Left ventricle myocardium inferior (tissue), 1 donor: ENCODE data around the gene FLII. TPM values are rescaled to one million over a fixed set of nuclear protein-coding genes. Genes with fewer than 3 reads are reported as not detected.

ENCODE experiments used
- DNase-seq: peaks from one replicate; pipeline ENCODE4 v3.0.0-alpha.2; 2020
- H3K27ac ChIP-seq: fragments of 200-600 bp; replicated peaks from 2 replicates; pipeline ENCODE4 v1.8.0; 2021
- H3K27me3 ChIP-seq: fragments of 200-600 bp; 2 replicates; pipeline ENCODE4 v1.8.0; 2021; ENCODE audit warnings: low read depth
- H3K36me3 ChIP-seq: fragments of 200-600 bp; 2 replicates; pipeline ENCODE4 v1.8.0; 2021
- H3K4me1 ChIP-seq: fragments of 200-600 bp; 2 replicates; pipeline ENCODE4 v1.8.0; 2021
- H3K4me3 ChIP-seq: fragments of 200-600 bp; 2 replicates; pipeline ENCODE4 v1.8.0; 2021; ENCODE audit warnings: mild to moderate bottlenecking, moderate library complexity
- H3K9me3 ChIP-seq: fragments of 200-600 bp; replicated peaks from 2 replicates; pipeline ENCODE4 v1.8.0; 2021
- CTCF ChIP-seq: fragments of 200-600 bp; IDR thresholded peaks from 2 replicates; pipeline ENCODE4 v1.8.0; 2021; ENCODE audit warnings: antibody characterized with exemption, mild to moderate bottlenecking, borderline replicate concordance
- intact Hi-C: fragments of 100-400 bp; cut with micrococcal nuclease; formaldehyde crosslinking; loops from one replicate; pipeline ENCODE4 v1.11.0; 2022
- total RNA-seq: library from RNA; stranded (reverse); fragmentation: NEBNext Ultra II Directional; extraction: Animal tissue kit (Norgen Biotek cat#: 25700); gene quantifications from one replicate; pipeline ENCODE4 v1.2.1, GENCODE V29; 2021
- donor health status: DM: no; HTN: yes; CAD: no; lungs with severe emphysema.

The FLII gene
- total RNA-seq, 1 donor from 2014 or later = 257 TPM

DNA sequence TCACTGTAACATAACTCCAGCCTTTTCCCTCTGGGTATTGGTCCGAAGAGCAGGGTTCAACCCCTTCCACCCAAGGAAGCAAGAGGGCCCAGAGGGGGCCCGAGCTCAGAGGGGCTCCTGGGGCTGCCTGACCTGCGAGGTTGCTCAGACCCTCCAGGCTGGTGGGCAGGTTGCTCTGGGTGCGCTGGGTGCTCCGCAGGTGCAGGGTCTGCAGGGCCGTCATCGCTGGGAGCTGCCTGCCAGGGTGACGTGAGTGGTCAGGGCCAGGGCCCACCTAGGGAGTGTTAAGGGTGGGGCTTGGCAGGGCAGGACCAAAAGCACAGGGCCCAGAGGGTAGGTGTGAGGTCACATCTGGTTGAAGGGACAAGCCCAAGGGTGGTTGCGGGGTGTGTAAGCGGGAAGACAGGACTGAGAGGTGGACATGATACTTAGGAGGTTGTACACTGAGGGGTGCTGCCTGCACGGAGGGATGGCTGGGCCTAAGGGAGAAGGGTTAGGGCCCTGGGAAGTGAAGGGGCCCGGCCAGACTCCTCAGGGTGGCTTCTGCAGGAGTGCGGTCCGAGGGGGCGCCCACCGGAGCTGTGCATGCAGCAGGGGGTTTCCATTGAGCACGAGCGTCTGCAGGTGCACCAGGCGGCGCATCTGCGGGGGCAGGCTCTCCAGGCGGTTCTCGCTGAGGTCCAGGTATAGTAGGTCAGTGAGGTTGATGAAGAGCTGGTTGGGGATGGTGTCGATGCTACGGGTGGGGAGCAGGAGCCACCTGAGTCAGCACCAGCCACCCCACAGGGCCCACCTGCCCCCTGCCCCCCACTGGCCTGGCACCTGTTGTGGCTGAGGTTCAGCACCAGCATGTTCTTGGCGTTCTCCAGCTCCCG, 4.4 kb downstream of the FLII start:
- H3K4me3 ChIP-seq = no peak overlapping the region
- no peak for DNase-seq
- H3K9me3 ChIP-seq = no peaks in the 10 kb centered on the region
- intact Hi-C loops = no loop called here
- no peak for TF ChIP-seq CTCF
- H3K27me3 ChIP-seq = no peaks in the 10 kb centered on the region
- peaks cover 72% of the 10 kb centered on the region for H3K36me3 ChIP-seq
- no peak overlapping the region for H3K27ac ChIP-seq
- H3K4me1 ChIP-seq = peaks cover 39% of the 10 kb centered on the region

DNA sequence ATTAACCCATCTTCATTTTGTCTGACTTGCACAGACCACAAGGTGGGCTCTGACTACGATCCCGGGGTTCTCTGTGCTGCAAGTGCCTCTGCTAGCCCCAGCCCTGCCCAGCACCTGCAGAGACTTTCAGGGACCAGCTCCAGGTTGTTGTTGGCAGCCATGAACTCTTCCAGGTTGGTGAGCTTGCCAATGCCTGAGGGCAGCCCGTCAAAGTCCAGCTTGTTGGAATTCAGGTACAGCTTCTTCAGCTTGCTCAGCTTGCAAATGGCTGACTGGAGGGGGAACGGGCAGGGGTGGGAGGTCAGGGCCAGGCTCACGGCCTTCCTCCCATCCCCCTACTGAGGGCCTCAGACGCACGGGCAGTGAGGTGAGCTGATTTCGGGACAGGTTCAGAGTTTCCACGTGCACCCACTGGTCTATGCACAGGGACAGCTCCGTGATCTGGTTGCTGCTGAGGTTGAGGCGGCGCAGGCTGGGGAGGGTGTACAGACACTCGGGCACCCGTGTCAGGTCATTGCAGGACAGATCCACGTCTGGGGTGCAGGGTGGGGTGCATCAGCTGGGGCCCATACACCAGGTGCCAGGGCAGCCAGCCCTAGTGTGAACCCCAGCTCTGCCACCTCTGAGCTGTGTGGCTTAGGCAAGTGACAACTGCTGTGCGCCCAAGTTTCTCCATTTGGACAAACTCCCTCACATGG, 5.2 kb downstream of the FLII start:
- Histone ChIP-seq H3K36me3 (peaks cover 81% of the 10 kb centered on the region), H3K27ac (no peak overlapping the region), H3K4me3 (no peak overlapping the region), H3K4me1 (peaks cover 40% of the 10 kb centered on the region), H3K27me3 (no peaks in the 10 kb centered on the region), H3K9me3 (no peaks in the 10 kb centered on the region)
- no peak for DNase-seq
- intact Hi-C loops = no loop called here
- TF ChIP-seq CTCF = no peak

GRCh38 chr17:18252160-18252559, 6.4 kb downstream of the FLII start:
- Histone ChIP-seq H3K36me3 (peaks cover 93% of the 10 kb centered on the region), H3K9me3 (no peaks in the 10 kb centered on the region), H3K4me1 (peaks cover 40% of the 10 kb centered on the region), H3K27ac (no peak overlapping the region), H3K4me3 (no peak overlapping the region), H3K27me3 (no peaks in the 10 kb centered on the region)
- DNase-seq = no peak
- no peak for TF ChIP-seq CTCF
- intact Hi-C loops = no loop called here

- intact Hi-C loops = no loop called here
- Histone ChIP-seq H3K27ac (no peak overlapping the region), H3K36me3 (peaks cover 99% of the 10 kb centered on the region), H3K27me3 (no peaks in the 10 kb centered on the region), H3K4me3 (no peak overlapping the region), H3K9me3 (no peaks in the 10 kb centered on the region), H3K4me1 (peaks cover 38% of the 10 kb centered on the region)
- no peak for DNase-seq
- no peak for TF ChIP-seq CTCF
Measured at GRCh38 chr17:18251204-18251603, 7.3 kb downstream of the FLII start.

DNA sequence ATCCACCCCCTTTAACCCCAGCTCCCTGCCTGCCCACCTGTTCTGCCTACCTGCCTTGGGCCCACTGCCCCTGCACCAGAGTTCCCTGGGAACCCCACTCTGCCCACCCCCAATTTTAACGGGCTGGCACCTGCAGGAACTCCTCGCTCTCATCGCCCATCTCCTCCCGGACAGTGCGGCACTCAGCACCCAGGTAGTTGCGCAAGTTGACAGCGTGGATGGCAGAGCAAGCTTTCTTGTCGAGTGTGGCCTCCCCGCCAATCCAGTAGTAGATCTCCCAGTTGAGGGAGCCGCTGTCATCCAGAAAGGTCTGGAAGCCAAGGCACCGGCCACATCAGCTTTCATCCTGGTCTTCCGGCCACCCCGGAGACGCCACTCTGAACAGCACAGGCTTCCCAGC, 7.8 kb downstream of the FLII start:
- intact Hi-C loops = no loop called here
- Histone ChIP-seq H3K4me1 (peaks cover 33% of the 10 kb centered on the region), H3K9me3 (no peaks in the 10 kb centered on the region), H3K36me3 (peaks cover 99% of the 10 kb centered on the region), H3K4me3 (no peak overlapping the region), H3K27me3 (no peaks in the 10 kb centered on the region), H3K27ac (no peak overlapping the region)
- TF ChIP-seq CTCF = no peak
- no peak for DNase-seq
